Stomach (tissue), 9 donors: ENCODE measurements around the gene NLN. TPM values are rescaled to one million over a fixed set of nuclear protein-coding genes. Genes with fewer than 3 reads are reported as not detected.
"Not testable (repeated sequence)": the region's sequence is repeated elsewhere in the genome, so short reads cannot be mapped to it uniquely, and the experiment has no call there.

Experiments used
- DNase-seq, 2 donors: peaks; one replicate each; pipeline versions ENCODE4 v3.0.0 to v3.0.0-alpha.2; 2013 to 2019
- H3K27ac ChIP-seq, 5 donors: fragments of 200-600 bp in 4 of 5; sonication (generic) in 4 of 5; one replicate each; pipeline ENCODE4 v1.5.1; 2013 to 2019; ENCODE audit warnings: mild to moderate bottlenecking in 1 of 5, moderate library complexity in 1 of 5
- H3K27me3 ChIP-seq, 3 donors: fragments of 200-600 bp; sonication (generic); one replicate each; pipeline ENCODE4 v1.5.1; 2017 to 2019; ENCODE audit warnings: mixed run types in 1 of 3
- H3K36me3 ChIP-seq, 4 donors: fragments of 200-600 bp; sonication (generic); 1 replicate in 3 of 4; 2 replicates in 1 of 4; pipeline ENCODE4 v1.5.1; 2016 to 2019
- H3K4me1 ChIP-seq, 4 donors: fragments of 200-600 bp; sonication (generic); one replicate each; pipeline ENCODE4 v1.5.1; 2016 to 2019
- H3K4me3 ChIP-seq, 4 donors: fragments of 200-600 bp; sonication (generic) in 3 of 4; one replicate each; pipeline ENCODE4 v1.5.1; 2016 to 2019; ENCODE audit warnings: mild to moderate bottlenecking in 1 of 4
- H3K9me3 ChIP-seq, 4 donors: fragments of 200-600 bp; sonication (generic); one replicate each; pipeline ENCODE4 v1.5.1; 2016 to 2019
- EP300 ChIP-seq: sonication (generic); formaldehyde crosslinking; IDR thresholded peaks from one replicate; pipeline ENCODE4 v1.6.1; 2017; ENCODE audit warnings: antibody characterized with exemption
- POLR2A ChIP-seq, 4 donors: fragments of 450-650 bp; IDR thresholded peaks; one replicate each; pipeline ENCODE4 v1.6.1; 2016; ENCODE audit warnings: antibody characterized with exemption in 4 of 4, control low read depth in 2 of 4, mild to moderate bottlenecking in 1 of 4, moderate library complexity in 1 of 4
- POLR2AphosphoS5 ChIP-seq, 3 donors: sonication (generic); formaldehyde crosslinking; IDR thresholded peaks; one replicate each; pipeline ENCODE4 v1.6.1; 2016; ENCODE audit warnings: antibody characterized with exemption in 3 of 3
- WGBS, 5 donors: extraction: QIAGEN DNeasy Blood & Tissue Kit in 3 of 5; methylation state at CpG; one replicate each; pipeline versions ENCODE4 v1.1.5 to v1.1.7; 2013 to 2018; 5-methylcytosine and 5-hydroxymethylcytosine counted together
- intact Hi-C: fragments of 100-400 bp; cut with DNase I; formaldehyde crosslinking; loops from one replicate; pipeline ENCODE4 v1.15.1; 2023; ENCODE audit warnings: low total_unique reads
- polyA plus RNA-seq, 3 donors: library from polyadenylated mRNA; stranded (reverse); fragments of 200-250 nt; gene quantifications; one replicate each; pipeline ENCODE4 v1.2.3, GENCODE V29; 2013
- total RNA-seq, 5 donors: library from RNA; depleted of rRNA; stranded (reverse); fragments of >200 nt; gene quantifications; one replicate each; pipeline versions ENCODE4 v1.1.0 to v1.2.3, GENCODE V29; 2014 to 2016
- TF ChIP-seq, protein P1 (sequence below), 7 experiments: fragments of 450-650 bp in 4 of 7; fragments of 200-600 bp in 3 of 7; sonication (generic) in 3 of 7; IDR thresholded peaks; one replicate each; pipeline ENCODE4 v1.5.1; 2016 to 2019; ENCODE audit warnings: antibody characterized with exemption in 7 of 7, control low read depth in 2 of 7, mild to moderate bottlenecking in 1 of 7
- donor health status: healthy with polysubstance abuse.
- donor health status: Bipolar disorder and iron deficiency.
- donor health status: healthy.

NLN gene
- total and polyA plus RNA-seq, 8 donors: 0.58 to 27.5 (median 9.3) TPM

GRCh38 chr5:65776441-65777141 lies 54.6 kb downstream of the NLN start:
- DNase-seq: no peak
- H3K27ac ChIP-seq: no peak overlapping the region
- intact Hi-C loops: no loop called here
- no peaks in the 10 kb centered on the region for H3K27me3 ChIP-seq
- WGBS, 5 donors: 83 to 95% (median 89%) methylated on average over 3 of the region's 3 CpGs
- H3K9me3 ChIP-seq: no peaks in the 10 kb centered on the region
- TF ChIP-seq, protein P1, sequence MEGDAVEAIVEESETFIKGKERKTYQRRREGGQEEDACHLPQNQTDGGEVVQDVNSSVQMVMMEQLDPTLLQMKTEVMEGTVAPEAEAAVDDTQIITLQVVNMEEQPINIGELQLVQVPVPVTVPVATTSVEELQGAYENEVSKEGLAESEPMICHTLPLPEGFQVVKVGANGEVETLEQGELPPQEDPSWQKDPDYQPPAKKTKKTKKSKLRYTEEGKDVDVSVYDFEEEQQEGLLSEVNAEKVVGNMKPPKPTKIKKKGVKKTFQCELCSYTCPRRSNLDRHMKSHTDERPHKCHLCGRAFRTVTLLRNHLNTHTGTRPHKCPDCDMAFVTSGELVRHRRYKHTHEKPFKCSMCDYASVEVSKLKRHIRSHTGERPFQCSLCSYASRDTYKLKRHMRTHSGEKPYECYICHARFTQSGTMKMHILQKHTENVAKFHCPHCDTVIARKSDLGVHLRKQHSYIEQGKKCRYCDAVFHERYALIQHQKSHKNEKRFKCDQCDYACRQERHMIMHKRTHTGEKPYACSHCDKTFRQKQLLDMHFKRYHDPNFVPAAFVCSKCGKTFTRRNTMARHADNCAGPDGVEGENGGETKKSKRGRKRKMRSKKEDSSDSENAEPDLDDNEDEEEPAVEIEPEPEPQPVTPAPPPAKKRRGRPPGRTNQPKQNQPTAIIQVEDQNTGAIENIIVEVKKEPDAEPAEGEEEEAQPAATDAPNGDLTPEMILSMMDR (IDR thresholded peaks at IDR 0.05): no peak
- TF ChIP-seq EP300: no peak
- TF ChIP-seq POLR2AphosphoS5 (IDR thresholded peaks at IDR 0.05): no peak
- no peak for TF ChIP-seq POLR2A (IDR thresholded peaks at IDR 0.05)
- H3K4me3 ChIP-seq: no peak overlapping the region
- H3K4me1 ChIP-seq: no peaks in the 10 kb centered on the region
- peaks cover 0 to 22% (median 14%) of the 10 kb centered on the region in 4 donors for H3K36me3 ChIP-seq

GRCh38 chr5:65778126-65778525 lies 56.1 kb downstream of the NLN start:
- TF ChIP-seq, protein P1 (IDR thresholded peaks at IDR 0.05): no peak
- TF ChIP-seq POLR2A (IDR thresholded peaks at IDR 0.05): no peak
- TF ChIP-seq POLR2AphosphoS5 (IDR thresholded peaks at IDR 0.05): no peak
- intact Hi-C loops: no loop called here
- WGBS, 5 donors: 32 to 70% (median 42%) methylated on average over 1 of the region's 1 CpG

DNA sequence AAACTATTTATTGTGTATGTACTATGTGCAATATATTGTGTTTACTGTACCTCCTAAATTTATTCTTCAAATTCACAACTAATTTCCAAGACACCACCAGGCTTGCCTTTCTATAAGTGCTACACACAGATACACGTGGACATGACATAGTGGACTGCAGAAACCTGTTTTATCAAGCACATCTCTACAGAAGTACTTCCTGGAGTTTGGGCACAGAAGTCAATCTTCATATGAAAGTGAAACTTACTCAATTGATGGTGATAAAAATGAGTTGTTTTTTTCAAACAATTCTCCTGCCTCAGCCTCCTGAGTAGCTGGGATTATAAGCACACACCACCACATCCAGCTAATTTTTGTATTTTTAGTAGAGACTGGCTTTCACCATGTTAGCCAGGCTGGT lies 57.6 kb downstream of the NLN start:
- Histone ChIP-seq H3K27me3 (no peaks in the 10 kb centered on the region), H3K36me3 (peaks cover 0 to 34% (median 18%) of the 10 kb centered on the region in 4 donors), H3K9me3 (no peaks in the 10 kb centered on the region), H3K4me3 (no peak overlapping the region), H3K4me1 (no peaks in the 10 kb centered on the region), H3K27ac (no peak overlapping the region)
- WGBS, 5 donors: 34 to 52% (median 48%) methylated on average over 1 of the region's 1 CpG
- peak in 1 of 2 donors; percentile 13 for DNase-seq
- intact Hi-C loops: no loop called here
- TF ChIP-seq POLR2A (IDR thresholded peaks at IDR 0.05): no peak
- no peak for TF ChIP-seq POLR2AphosphoS5 (IDR thresholded peaks at IDR 0.05)
- TF ChIP-seq, protein P1 (IDR thresholded peaks at IDR 0.05): no peak
- no peak for TF ChIP-seq EP300

More at GRCh38 chr5:65778126-65778525, 56.1 kb downstream of the NLN start:
- Histone ChIP-seq H3K4me3 (no peak overlapping the region), H3K36me3 (peaks cover 0 to 34% (median 18%) of the 10 kb centered on the region in 4 donors), H3K27ac (no peak overlapping the region), H3K9me3 (no peaks in the 10 kb centered on the region), H3K27me3 (no peaks in the 10 kb centered on the region), H3K4me1 (no peaks in the 10 kb centered on the region)
- DNase-seq: no peak

DNA sequence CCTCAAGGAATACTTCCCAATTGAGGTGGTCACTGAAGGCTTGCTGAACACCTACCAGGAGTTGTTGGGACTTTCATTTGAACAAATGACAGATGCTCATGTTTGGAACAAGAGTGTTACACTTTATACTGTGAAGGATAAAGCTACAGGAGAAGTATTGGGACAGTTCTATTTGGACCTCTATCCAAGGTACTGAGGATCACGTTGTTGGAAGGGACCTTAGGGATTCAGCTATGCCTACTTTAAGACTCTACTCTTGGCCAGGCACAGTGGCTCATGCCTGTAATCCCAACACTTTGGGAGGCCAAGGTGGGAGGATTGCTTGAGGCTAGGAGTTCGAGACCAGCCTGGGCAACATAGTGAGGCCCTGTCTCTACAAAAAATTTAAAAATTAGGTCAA lies 66.3 kb downstream of the NLN start:
- H3K27me3 ChIP-seq, H3K27ac ChIP-seq, intact Hi-C loops, H3K9me3 ChIP-seq, DNase-seq, H3K4me3 ChIP-seq, H3K4me1 ChIP-seq: not testable (repeated sequence)
- H3K36me3 ChIP-seq: peaks cover 18 to 39% (median 32%) of the 10 kb centered on the region in 4 donors
- 96 to 100% (median 97%) methylated on average over 2 of the region's 2 CpGs for WGBS, 5 donors
